AG10803 (cell line): ENCODE data around the gene IER3.
A peak's percentile ranks its signal among the peaks of the same experiment; 100 is the strongest.
"Not testable (repeated sequence)": the region's sequence is repeated elsewhere in the genome, so short reads cannot be mapped to it uniquely, and the experiment has no call there.

Source experiments
- DNase-seq: peaks from one replicate; pipeline ENCODE4 v3.0.0; 2010; ENCODE audit warnings: low read depth
- H3K4me3 ChIP-seq: 2 replicates; pipeline ENCODE4 v1.5.1; 2011; ENCODE audit warnings: mild to moderate bottlenecking, low read length, control low read depth
- CTCF ChIP-seq: conservative IDR thresholded peaks from 2 replicates; pipeline ENCODE4 v1.5.1; 2011; ENCODE audit warnings: mild to moderate bottlenecking, low read length, control low read depth, inconsistent platforms

The IER3 gene

GRCh38 chr6:30769088-30769852 is 24.9 kb upstream of the IER3 start:
- H3K4me3 ChIP-seq, result peak overlapping the region; percentile 34
- no peak for TF ChIP-seq CTCF
- peak; percentile 96 for DNase-seq

- no peak for TF ChIP-seq CTCF
- no peak for DNase-seq
- H3K4me3 ChIP-seq, result no peak overlapping the region
Measured at GRCh38 chr6:30768634-30769087, 24.3 kb upstream of the IER3 start.

GRCh38 chr6:30767944-30768301 is 23.6 kb upstream of the IER3 start:
- TF ChIP-seq CTCF, result no peak
- H3K4me3 ChIP-seq, result no peak overlapping the region
- no peak for DNase-seq

- DNase-seq, result no peak
- no peak for TF ChIP-seq CTCF
- H3K4me3 ChIP-seq, result no peak overlapping the region
Measured at GRCh38 chr6:30767158-30767943, 23.0 kb upstream of the IER3 start.

- no peak for DNase-seq
- no peak for TF ChIP-seq CTCF
- no peak overlapping the region for H3K4me3 ChIP-seq
Measured at GRCh38 chr6:30766461-30767157, 22.3 kb upstream of the IER3 start.

GRCh38 chr6:30765495-30765894 is 21.1 kb upstream of the IER3 start:
- not testable (repeated sequence) for DNase-seq, H3K4me3 ChIP-seq

- DNase-seq, H3K4me3 ChIP-seq: not testable (repeated sequence)
Measured at GRCh38 chr6:30764490-30765043, 20.2 kb upstream of the IER3 start.
